GM18858 (cell line): Measurements from ENCODE around the gene RGS4.
"Not testable (repeated sequence)": the region's sequence is repeated elsewhere in the genome, so short reads cannot be mapped to it uniquely, and the experiment has no call there.

Source experiments
- ATAC-seq: cut with Tn5 transposase; IDR thresholded peaks from one replicate; pipeline ENCODE4 v1.9.1; 2021; ENCODE audit not compliant: unreplicated experiment

RGS4 gene

GRCh38 chr1:163066686-163067085, 2.5 kb upstream of the RGS4 start:
- ATAC-seq = no peak

GRCh38 chr1:163068716-163069115, 445 bp upstream of the RGS4 start:
- no peak for ATAC-seq

- ATAC-seq = no peak
Measured at GRCh38 chr1:163069655-163070277, 605 bp downstream of the RGS4 start.

GRCh38 chr1:163071405-163072255, 2.5 kb downstream of the RGS4 start:
- ATAC-seq = peak; percentile 70

GRCh38 chr1:163072658-163073057, 3.5 kb downstream of the RGS4 start:
- no peak for ATAC-seq

- no peak for ATAC-seq
Measured at GRCh38 chr1:163074004-163074403, 4.8 kb downstream of the RGS4 start.

- no peak for ATAC-seq
Measured at GRCh38 chr1:163074716-163075284, 5.6 kb downstream of the RGS4 start.

- ATAC-seq = no peak
Measured at GRCh38 chr1:163076044-163076443, 6.9 kb downstream of the RGS4 start.

- ATAC-seq = no peak
Measured at GRCh38 chr1:163076446-163076845, 7.3 kb downstream of the RGS4 start.

- ATAC-seq = no peak
Measured at GRCh38 chr1:163076981-163077761, 8.0 kb downstream of the RGS4 start.

GRCh38 chr1:163082971-163083370, 13.8 kb downstream of the RGS4 start:
- no peak for ATAC-seq

GRCh38 chr1:163083690-163084089, 14.5 kb downstream of the RGS4 start:
- ATAC-seq = no peak

GRCh38 chr1:163084330-163084729, 15.2 kb downstream of the RGS4 start:
- ATAC-seq = no peak

GRCh38 chr1:163085041-163085903, 16.1 kb downstream of the RGS4 start:
- no peak for ATAC-seq

- ATAC-seq = no peak
Measured at GRCh38 chr1:163085904-163086268, 16.7 kb downstream of the RGS4 start.

GRCh38 chr1:163089117-163089516, 20.0 kb downstream of the RGS4 start:
- ATAC-seq = not testable (repeated sequence)

- ATAC-seq = no peak
Measured at GRCh38 chr1:163090321-163090945, 21.3 kb downstream of the RGS4 start.

- no peak for ATAC-seq
Measured at GRCh38 chr1:163093169-163093568, 24.0 kb downstream of the RGS4 start.

GRCh38 chr1:163093579-163093978, 24.4 kb downstream of the RGS4 start:
- ATAC-seq = no peak

GRCh38 chr1:163094182-163094581, 25.0 kb downstream of the RGS4 start:
- no peak for ATAC-seq
